HCEC 1CT (cell line): ENCODE measurements around the gene ATP2B2.
"Not testable (repeated sequence)": the region's sequence is repeated elsewhere in the genome, so short reads cannot be mapped to it uniquely, and the experiment has no call there.

Experiments used
- DNase-seq: peaks from one replicate; pipeline ENCODE4 v3.0.0-alpha.2; 2017

ATP2B2 gene

GRCh38 chr3:10505050-10505790, at the start of gene ATP2B2:
Gene ATP2B2 (minus strand): TSS chr3:10505586. CDS start chr3:10449543, 56,043 bp downstream.
- no peak for DNase-seq

GRCh38 chr3:10554746-10555145, 49.4 kb upstream of the ATP2B2 start:
- DNase-seq = no peak

- DNase-seq = no peak
Observed at GRCh38 chr3:10554236-10554611, 48.8 kb upstream of the ATP2B2 start.

GRCh38 chr3:10553591-10554235, 48.3 kb upstream of the ATP2B2 start:
- no peak for DNase-seq

GRCh38 chr3:10552631-10552943, 47.2 kb upstream of the ATP2B2 start:
- no peak for DNase-seq

GRCh38 chr3:10551821-10552630, 46.6 kb upstream of the ATP2B2 start:
- DNase-seq = peak; percentile 11

- DNase-seq = no peak
Observed at GRCh38 chr3:10551139-10551538, 45.8 kb upstream of the ATP2B2 start.

GRCh38 chr3:10550705-10551104, 45.3 kb upstream of the ATP2B2 start:
- no peak for DNase-seq

- no peak for DNase-seq
Observed at GRCh38 chr3:10549617-10550230, 44.3 kb upstream of the ATP2B2 start.

GRCh38 chr3:10548992-10549391, 43.6 kb upstream of the ATP2B2 start:
- DNase-seq = peak; percentile 10

- DNase-seq = no peak
Observed at GRCh38 chr3:10547841-10548783, 42.7 kb upstream of the ATP2B2 start.

- DNase-seq = no peak
Observed at GRCh38 chr3:10547413-10547812, 42.0 kb upstream of the ATP2B2 start.

- no peak for DNase-seq
Observed at GRCh38 chr3:10546820-10547263, 41.5 kb upstream of the ATP2B2 start.

- no peak for DNase-seq
Observed at GRCh38 chr3:10546181-10546624, 40.8 kb upstream of the ATP2B2 start.

- no peak for DNase-seq
Observed at GRCh38 chr3:10542518-10542917, 37.1 kb upstream of the ATP2B2 start.

- not testable (repeated sequence) for DNase-seq
Observed at GRCh38 chr3:10540347-10540746, 35.0 kb upstream of the ATP2B2 start.

GRCh38 chr3:10534066-10534465, 28.7 kb upstream of the ATP2B2 start:
- no peak for DNase-seq

- no peak for DNase-seq
Observed at GRCh38 chr3:10533737-10534023, 28.3 kb upstream of the ATP2B2 start.

- DNase-seq = no peak
Observed at GRCh38 chr3:10532939-10533736, 27.8 kb upstream of the ATP2B2 start.

GRCh38 chr3:10531031-10531430, 25.6 kb upstream of the ATP2B2 start:
- no peak for DNase-seq

GRCh38 chr3:10530241-10530640, 24.9 kb upstream of the ATP2B2 start:
- no peak for DNase-seq

GRCh38 chr3:10529809-10530208, 24.4 kb upstream of the ATP2B2 start:
- no peak for DNase-seq
